OCI-LY7 (cell line): ENCODE data around the gene PADI3. TPM values are rescaled to one million over a fixed set of nuclear protein-coding genes. Genes with fewer than 3 reads are reported as not detected.

Source experiments
- BruUV-seq: library from RNA; stranded (reverse); fragments of 400-500 nt; replicated peaks from 2 replicates; lab custom pipeline; 2021; lab: Mats Ljungman, UMichigan
- CTCF ChIA-PET: fragments of 300-600 bp; sonication (Branson Sonifier 250); formaldehyde crosslinking; loops from one replicate; lab custom pipeline; 2022; ENCODE audit warnings: antibody characterized with exemption; ENCODE audit not compliant: unreplicated experiment; lab: Charles Lee
- POLR2A ChIA-PET: fragments of 300-600 bp; sonication (Branson Sonifier 250); formaldehyde crosslinking; loops from one replicate; lab custom pipeline; 2022; ENCODE audit warnings: antibody characterized with exemption; lab: Charles Lee
- DNase-seq: peaks from one replicate; pipeline ENCODE4 v3.0.0-alpha.2; 2015; ENCODE audit warnings: low spot score
- H2AFZ ChIP-seq: fragments of 200-600 bp; sonication (generic), shearing (Covaris generic); 2 replicates; pipeline ENCODE4 v1.6.1; 2014; ENCODE audit warnings: mild to moderate bottlenecking, antibody characterized with exemption, low read length, moderate library complexity
- H3K27ac ChIP-seq: fragments of 200-600 bp; sonication (generic); 2 replicates; pipeline ENCODE4 v1.5.1; 2014; ENCODE audit warnings: mixed run types, low read depth, mild to moderate bottlenecking, moderate library complexity, low read length, inconsistent platforms; ENCODE audit not compliant: poor library complexity, severe bottlenecking
- H3K36me3 ChIP-seq: fragments of 200-600 bp; sonication (generic); 2 replicates; pipeline ENCODE4 v1.6.1; 2014; ENCODE audit warnings: mild to moderate bottlenecking, antibody characterized with exemption, low read length, moderate library complexity, mixed read lengths; ENCODE audit not compliant: insufficient read depth
- H3K4me1 ChIP-seq: fragments of 200-600 bp; sonication (generic); 2 replicates; pipeline ENCODE4 v1.5.1; 2014; ENCODE audit warnings: mild to moderate bottlenecking, low read length; ENCODE audit not compliant: insufficient read depth, poor library complexity, severe bottlenecking
- H3K4me2 ChIP-seq: fragments of 200-600 bp; sonication (generic); 2 replicates; pipeline ENCODE4 v1.6.1; 2014; ENCODE audit warnings: mild to moderate bottlenecking, low read length
- H3K4me3 ChIP-seq: fragments of 200-600 bp; sonication (generic); 2 replicates; pipeline ENCODE4 v1.5.1; 2014; ENCODE audit warnings: mild to moderate bottlenecking, low read depth, low read length; ENCODE audit not compliant: poor library complexity, severe bottlenecking
- H3K79me2 ChIP-seq: fragments of 200-600 bp; sonication (generic); 2 replicates; pipeline ENCODE4 v1.6.1; 2016; ENCODE audit warnings: low read depth, mild to moderate bottlenecking, low read length, moderate library complexity, mixed read lengths; ENCODE audit not compliant: insufficient read depth
- H3K9me2 ChIP-seq: fragments of 200-600 bp; sonication (generic); 2 replicates; pipeline ENCODE4 v1.6.1; 2016; ENCODE audit warnings: mild to moderate bottlenecking, low read length, mixed read lengths; ENCODE audit not compliant: insufficient read depth
- H3K9me3 ChIP-seq: fragments of 200-600 bp; sonication (generic); 2 replicates; pipeline ENCODE4 v1.6.1; 2014; ENCODE audit warnings: mild to moderate bottlenecking, mixed run types, low read length, mixed read lengths
- H4K20me1 ChIP-seq: fragments of 200-600 bp; sonication (generic); 2 replicates; pipeline ENCODE4 v1.6.1; 2014; ENCODE audit warnings: mild to moderate bottlenecking, antibody characterized with exemption, low read length, moderate library complexity, mixed read lengths; ENCODE audit not compliant: insufficient read depth
- CTCF ChIP-seq: fragments of 200-600 bp; sonication (generic); conservative IDR thresholded peaks from 2 replicates; pipeline ENCODE4 v1.5.1; 2014; ENCODE audit warnings: mild to moderate bottlenecking, antibody characterized with exemption, low read length, moderate library complexity, mixed read lengths
- EZH2phosphoT487 ChIP-seq: fragments of 200-600 bp; sonication (generic); IDR thresholded peaks from 2 replicates; pipeline ENCODE4 v1.6.1; 2018; ENCODE audit warnings: low read depth, borderline replicate concordance, mild to moderate bottlenecking, mixed run types, antibody characterized with exemption, low read length, moderate library complexity, mixed read lengths
- intact Hi-C: fragments of 100-400 bp; cut with micrococcal nuclease; formaldehyde crosslinking; loops from one replicate; pipeline ENCODE4 v1.10.0; 2022; ENCODE audit not compliant: unreplicated experiment
- total RNA-seq, 2 experiments: library from RNA; depleted of rRNA in 1 of 2; stranded (reverse); fragments of >200 nt in 1 of 2; shearing (Covaris generic) in 1 of 2; gene quantifications; 2 replicates each; pipeline ENCODE4 v1.2.3, GENCODE V29; 2014 to 2022

Gene PADI3
- total RNA-seq, 2 experiments from 2014 or later, result not detected

GRCh38 chr1:17307329-17307728 is 58.4 kb downstream of the PADI3 start:
- Histone ChIP-seq H3K9me3 (no peaks in the 10 kb centered on the region), H3K4me3 (no peak overlapping the region), H3K27ac (no peak overlapping the region), H3K36me3 (no peaks in the 10 kb centered on the region), H3K79me2 (no peaks in the 10 kb centered on the region), H3K9me2 (no peaks in the 10 kb centered on the region), H4K20me1 (no peaks in the 10 kb centered on the region), H2AFZ (no peak overlapping the region), H3K4me2 (no peak overlapping the region), H3K4me1 (no peaks in the 10 kb centered on the region)
- CTCF ChIA-PET, result no interaction called here
- POLR2A ChIA-PET, result interaction anchor here (1.6 kb wide), 1 partner anchor 18 kb away, joined by 5 read pairs; no protein-coding TSS in a partner anchor
- no TSS peak for BruUV-seq
- TF ChIP-seq EZH2phosphoT487, result no peak
- no peak for DNase-seq
- intact Hi-C loops, result no loop called here

- ChIA-PET POLR2A (interaction anchor here (1.6 kb wide), 1 partner anchor 19 kb away, joined by 5 read pairs; no protein-coding TSS in a partner anchor), CTCF (no interaction called here)
- H3K36me3 ChIP-seq, result no peaks in the 10 kb centered on the region
- no TSS peak for BruUV-seq
- H3K79me2 ChIP-seq, result no peaks in the 10 kb centered on the region
- no peak for DNase-seq
- no peak within 1 kb of the TSS for H2AFZ ChIP-seq
- no peak within 1 kb of the TSS for H3K4me3 ChIP-seq
- intact Hi-C loops, result no loop called here
- TF ChIP-seq CTCF (no peak), EZH2phosphoT487 (no peak)
- H3K9me2 ChIP-seq, result no peaks in the 10 kb centered on the region
- no peaks in the 10 kb centered on the region for H4K20me1 ChIP-seq
- no peak within 1 kb of the TSS for H3K27ac ChIP-seq
- no peak within 1 kb of the TSS for H3K4me2 ChIP-seq
- no peaks in the 10 kb centered on the region for H3K9me3 ChIP-seq
- H3K4me1 ChIP-seq, result no peaks in the 10 kb centered on the region
Observed at GRCh38 chr1:17307946-17308345, 59.0 kb downstream of the PADI3 start, which contains the start of gene PADI4. TSS of gene PADI4 (plus strand) at chr1:17308197. CDS start at chr1:17308223, 26 bp downstream.

- Histone ChIP-seq H3K4me1 (no peaks in the 10 kb centered on the region), H3K36me3 (no peaks in the 10 kb centered on the region), H3K4me2 (no peak overlapping the region), H3K9me3 (no peaks in the 10 kb centered on the region), H3K9me2 (no peaks in the 10 kb centered on the region), H3K27ac (no peak overlapping the region), H3K79me2 (no peaks in the 10 kb centered on the region), H3K4me3 (no peak overlapping the region), H4K20me1 (no peaks in the 10 kb centered on the region), H2AFZ (no peak overlapping the region)
- no peak for DNase-seq
- intact Hi-C loops, result no loop called here
- TF ChIP-seq EZH2phosphoT487 (no peak), CTCF (no peak)
- CTCF ChIA-PET, result no interaction called here
- POLR2A ChIA-PET, result no interaction called here
- no TSS peak for BruUV-seq
Observed at GRCh38 chr1:17308593-17308992, 59.7 kb downstream of the PADI3 start.
